Smooth muscle cell (in vitro differentiated cells): ENCODE results near the gene LSAMP. TPM values are rescaled to one million over a fixed set of nuclear protein-coding genes. Genes with fewer than 3 reads are reported as not detected.
"Not testable (repeated sequence)": the region's sequence is repeated elsewhere in the genome, so short reads cannot be mapped to it uniquely, and the experiment has no call there.

Experiments
- DNase-seq: peaks from one replicate; lab custom pipeline; 2025; ENCODE audit not compliant: unreplicated experiment; lab: John Stamatoyannopoulos, UW
- H2AFZ ChIP-seq: fragments of 200-600 bp; sonication (generic); 2 replicates; pipeline ENCODE4 v1.6.0; 2016; ENCODE audit warnings: antibody characterized with exemption, low read depth, mild to moderate bottlenecking
- H3F3A ChIP-seq: fragments of 200-600 bp; sonication (generic); 2 replicates; pipeline ENCODE4 v1.6.0; 2017; ENCODE audit warnings: antibody characterized with exemption, low read depth
- H3K27ac ChIP-seq: fragments of 200-600 bp; sonication (generic); 2 replicates; pipeline ENCODE4 v1.5.1; 2016; ENCODE audit warnings: low read depth, mild to moderate bottlenecking
- H3K27me3 ChIP-seq: fragments of 200-600 bp; sonication (generic); 2 replicates; pipeline ENCODE4 v1.6.1; 2016; ENCODE audit warnings: low read depth, mild to moderate bottlenecking
- H3K36me3 ChIP-seq: fragments of 200-600 bp; sonication (generic); 2 replicates; pipeline ENCODE4 v1.5.1; 2016; ENCODE audit warnings: low read depth
- H3K4me1 ChIP-seq: fragments of 200-600 bp; sonication (generic); 2 replicates; pipeline ENCODE4 v1.5.1; 2016; ENCODE audit warnings: low read depth
- H3K4me2 ChIP-seq: fragments of 200-600 bp; sonication (generic); 2 replicates; pipeline ENCODE4 v1.6.0; 2016; ENCODE audit warnings: mild to moderate bottlenecking
- H3K4me3 ChIP-seq: fragments of 200-600 bp; sonication (generic); 2 replicates; pipeline ENCODE4 v1.5.1; 2016; ENCODE audit warnings: mild to moderate bottlenecking
- H3K79me2 ChIP-seq: fragments of 200-600 bp; sonication (generic); 2 replicates; pipeline ENCODE4 v1.6.0; 2016; ENCODE audit warnings: low read depth, mild to moderate bottlenecking
- H3K9ac ChIP-seq: fragments of 200-600 bp; sonication (generic); 2 replicates; pipeline ENCODE4 v1.6.0; 2016; ENCODE audit warnings: low read depth
- H3K9me3 ChIP-seq: fragments of 200-600 bp; sonication (generic); replicated peaks from 2 replicates; pipeline ENCODE4 v1.5.1; 2016; ENCODE audit warnings: low read depth
- H4K20me1 ChIP-seq: fragments of 200-600 bp; sonication (generic); 2 replicates; pipeline ENCODE4 v1.6.0; 2016; ENCODE audit warnings: low read depth
- WGBS: methylation state at CpG from one replicate; pipeline ENCODE4 v1.1.7; 2016; ENCODE audit warnings: low lambda C conversion rate; 5-methylcytosine and 5-hydroxymethylcytosine counted together
- polyA plus RNA-seq: library from polyadenylated mRNA; unstranded; fragments of >200 nt; fragmentation: Nextera tagmentation; extraction: Ambion mirVana; gene quantifications from 2 replicates; pipeline ENCODE4 v1.2.1, GENCODE V29; 2016
- total RNA-seq: library from RNA; depleted of rRNA; stranded (reverse); fragments of >200 nt; gene quantifications from 2 replicates; pipeline ENCODE4 v1.2.3, GENCODE V29; 2014
- TF ChIP-seq, protein P1 (sequence below): fragments of 200-600 bp; sonication (generic); IDR thresholded peaks from 2 replicates; pipeline ENCODE4 v1.5.1; 2017; ENCODE audit warnings: borderline replicate concordance, mild to moderate bottlenecking, antibody characterized with exemption; ENCODE audit not compliant: insufficient read depth, poor library complexity, severe bottlenecking

Gene LSAMP
- total and polyA plus RNA-seq, 2 experiments from 2014 or later: 11.2 to 13.6 TPM

DNA sequence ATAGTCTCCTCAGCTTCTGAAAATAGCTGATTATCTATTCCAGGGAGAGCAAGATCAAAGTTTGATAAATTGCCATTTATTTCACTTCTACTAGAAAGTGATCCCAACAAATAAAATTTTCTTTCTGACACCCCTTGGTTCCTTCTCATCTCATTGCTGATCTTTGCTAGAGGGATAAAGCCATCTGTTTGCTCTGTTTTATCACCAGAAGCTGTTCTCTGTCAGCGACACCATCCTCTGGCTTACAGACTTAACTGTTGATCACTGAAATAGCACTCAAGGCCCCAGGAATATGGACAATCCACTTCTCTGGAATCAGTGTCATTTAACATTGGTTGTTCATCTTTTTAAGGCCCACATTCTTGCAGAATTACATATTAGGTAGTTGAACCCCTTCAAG lies 219.0 kb downstream of the LSAMP start:
- Histone ChIP-seq H3K27me3 (no peaks in the 10 kb centered on the region), H3K9me3 (no peaks in the 10 kb centered on the region), H3K4me2 (no peak overlapping the region), H3K9ac (no peak overlapping the region), H3F3A (no peaks in the 10 kb centered on the region), H2AFZ (no peak overlapping the region), H3K4me1 (no peaks in the 10 kb centered on the region), H3K27ac (no peak overlapping the region), H3K36me3 (no peaks in the 10 kb centered on the region), H3K4me3 (no peak overlapping the region), H4K20me1 (no peaks in the 10 kb centered on the region), H3K79me2 (no peaks in the 10 kb centered on the region)
- no peak for DNase-seq
- 32% methylated on average over 1 of the region's 1 CpG for WGBS
- TF ChIP-seq, protein P1, sequence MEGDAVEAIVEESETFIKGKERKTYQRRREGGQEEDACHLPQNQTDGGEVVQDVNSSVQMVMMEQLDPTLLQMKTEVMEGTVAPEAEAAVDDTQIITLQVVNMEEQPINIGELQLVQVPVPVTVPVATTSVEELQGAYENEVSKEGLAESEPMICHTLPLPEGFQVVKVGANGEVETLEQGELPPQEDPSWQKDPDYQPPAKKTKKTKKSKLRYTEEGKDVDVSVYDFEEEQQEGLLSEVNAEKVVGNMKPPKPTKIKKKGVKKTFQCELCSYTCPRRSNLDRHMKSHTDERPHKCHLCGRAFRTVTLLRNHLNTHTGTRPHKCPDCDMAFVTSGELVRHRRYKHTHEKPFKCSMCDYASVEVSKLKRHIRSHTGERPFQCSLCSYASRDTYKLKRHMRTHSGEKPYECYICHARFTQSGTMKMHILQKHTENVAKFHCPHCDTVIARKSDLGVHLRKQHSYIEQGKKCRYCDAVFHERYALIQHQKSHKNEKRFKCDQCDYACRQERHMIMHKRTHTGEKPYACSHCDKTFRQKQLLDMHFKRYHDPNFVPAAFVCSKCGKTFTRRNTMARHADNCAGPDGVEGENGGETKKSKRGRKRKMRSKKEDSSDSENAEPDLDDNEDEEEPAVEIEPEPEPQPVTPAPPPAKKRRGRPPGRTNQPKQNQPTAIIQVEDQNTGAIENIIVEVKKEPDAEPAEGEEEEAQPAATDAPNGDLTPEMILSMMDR: no peak

DNA sequence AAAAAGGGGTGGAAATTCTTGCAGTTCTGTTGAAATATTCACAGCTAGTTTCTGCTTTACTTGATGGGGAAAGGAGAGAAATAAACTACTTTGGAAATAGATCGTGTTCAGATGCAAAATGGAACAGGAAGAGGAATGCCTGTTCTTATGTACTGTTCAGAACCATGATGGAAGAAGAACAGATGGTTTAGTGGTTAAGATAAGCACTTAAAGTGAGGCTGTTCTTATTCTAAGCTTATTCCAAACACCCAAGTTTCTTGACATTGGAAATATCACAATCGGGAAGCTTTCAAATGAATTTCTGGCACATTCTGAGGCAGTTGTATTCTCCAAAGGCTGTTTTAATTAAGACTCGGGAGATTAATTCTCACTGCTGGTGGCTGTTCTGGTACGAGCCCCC lies 228.5 kb downstream of the LSAMP start:
- no peak overlapping the region for H3K27ac ChIP-seq
- no peak overlapping the region for H3K4me2 ChIP-seq
- WGBS: 74% methylated on average over 4 of the region's 4 CpGs

DNA sequence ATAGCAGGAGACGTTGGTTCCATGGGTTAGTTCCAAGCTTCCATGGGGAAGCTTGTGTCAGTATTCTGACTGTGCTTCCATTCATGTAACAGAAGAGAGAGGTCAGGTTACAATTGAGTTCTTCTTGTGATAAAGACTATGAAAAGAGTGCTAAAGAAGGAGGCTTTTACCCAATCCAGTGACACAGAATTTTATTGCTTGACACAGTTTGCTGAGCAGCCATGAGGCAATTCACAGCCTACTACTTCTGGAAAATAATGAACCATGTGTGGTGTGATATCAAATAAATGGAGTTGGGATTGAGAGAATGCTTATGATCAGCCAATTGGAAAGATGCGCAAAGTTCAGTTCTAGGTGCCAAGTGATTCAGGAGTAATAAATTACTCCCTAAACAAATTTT lies 233.4 kb downstream of the LSAMP start:
- H4K20me1 ChIP-seq: no peaks in the 10 kb centered on the region
- H3K4me3 ChIP-seq: no peak overlapping the region
- no peaks in the 10 kb centered on the region for H3K9me3 ChIP-seq
- H3K9ac ChIP-seq: no peak overlapping the region
- H3F3A ChIP-seq: no peaks in the 10 kb centered on the region
- H3K27me3 ChIP-seq: no peaks in the 10 kb centered on the region
- no peak overlapping the region for H3K4me2 ChIP-seq
- no peaks in the 10 kb centered on the region for H3K79me2 ChIP-seq
- no peak overlapping the region for H2AFZ ChIP-seq
- TF ChIP-seq, protein P1: no peak
- no peak overlapping the region for H3K27ac ChIP-seq
- WGBS: 89% methylated on average over 2 of the region's 2 CpGs
- H3K4me1 ChIP-seq: no peaks in the 10 kb centered on the region
- no peaks in the 10 kb centered on the region for H3K36me3 ChIP-seq
- no peak for DNase-seq

More for the DNA sequence above, 228.5 kb downstream of the LSAMP start:
- no peak overlapping the region for H3K4me3 ChIP-seq
- no peaks in the 10 kb centered on the region for H4K20me1 ChIP-seq
- no peaks in the 10 kb centered on the region for H3K36me3 ChIP-seq
- DNase-seq: no peak
- H3K4me1 ChIP-seq: no peaks in the 10 kb centered on the region
- TF ChIP-seq, protein P1: no peak
- H3K27me3 ChIP-seq: no peaks in the 10 kb centered on the region
- H3K9me3 ChIP-seq: no peaks in the 10 kb centered on the region
- H3F3A ChIP-seq: no peaks in the 10 kb centered on the region
- no peak overlapping the region for H3K9ac ChIP-seq
- H2AFZ ChIP-seq: no peak overlapping the region
- H3K79me2 ChIP-seq: no peaks in the 10 kb centered on the region

DNA sequence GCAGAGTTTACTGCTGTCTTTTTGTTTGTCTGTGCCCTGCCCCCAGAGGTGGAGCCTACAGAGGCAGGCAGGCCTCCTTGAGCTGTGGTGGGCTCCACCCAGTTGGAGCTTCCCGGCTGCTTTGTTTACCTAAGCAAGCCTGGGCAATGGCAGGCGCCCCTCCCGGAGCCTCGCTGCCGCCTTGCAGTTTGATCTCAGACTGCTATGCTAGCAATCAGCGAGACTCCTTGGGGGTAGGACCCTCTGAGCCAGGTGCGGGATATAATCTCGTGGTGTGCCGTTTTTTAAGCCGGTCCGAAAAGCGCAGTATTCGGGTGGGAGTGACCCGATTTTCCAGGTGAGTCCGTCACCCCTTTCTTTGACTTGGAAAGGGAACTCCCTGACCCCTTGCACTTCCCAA lies 236.5 kb downstream of the LSAMP start:
- not testable (repeated sequence) for H3K36me3 ChIP-seq, H3K27me3 ChIP-seq, H3K4me3 ChIP-seq, H4K20me1 ChIP-seq, H3K4me1 ChIP-seq, H2AFZ ChIP-seq, H3K9me3 ChIP-seq, DNase-seq, H3K27ac ChIP-seq, H3K9ac ChIP-seq, H3K79me2 ChIP-seq, H3F3A ChIP-seq, H3K4me2 ChIP-seq
- WGBS: 86% methylated on average over 15 of the region's 15 CpGs
